MCF 10A (cell line): Measurements from ENCODE around the gene DPM3. TPM values are rescaled to one million over a fixed set of nuclear protein-coding genes. Genes with fewer than 3 reads are reported as not detected.

Experiments
- BruUV-seq: library from RNA; stranded (reverse); fragments of 400-500 nt; replicated peaks from 2 replicates; lab custom pipeline; 2021; lab: Mats Ljungman, UMichigan
- CTCF ChIA-PET: fragments of 300-600 bp; sonication (Branson Sonifier 250); formaldehyde crosslinking; extraction: SDS; loops from one replicate; lab custom pipeline; 2021; ENCODE audit warnings: antibody characterized with exemption, inconsistent platforms; lab: Yijun Ruan, JAX
- POLR2A ChIA-PET: fragments of 300-600, 350-650 bp; sonication (Branson Sonifier 250); formaldehyde crosslinking; extraction: SDS; loops from one replicate; lab custom pipeline; 2020; ENCODE audit warnings: antibody characterized with exemption, inconsistent platforms; lab: Yijun Ruan, JAX
- DNase-seq: peaks from one replicate; pipeline ENCODE4 v3.0.0-alpha.2; 2018; ENCODE audit not compliant: unreplicated experiment
- H3K27ac Mint-ChIP-seq: one replicate; pipeline ENCODE4 v1.8.0; 2022; ENCODE audit warnings: mild to moderate bottlenecking, low read depth, mixed read lengths; ENCODE audit not compliant: unreplicated experiment
- H3K27me3 Mint-ChIP-seq: one replicate; pipeline ENCODE4 v1.8.0; 2022; ENCODE audit warnings: mixed read lengths; ENCODE audit not compliant: insufficient read depth, unreplicated experiment
- H3K36me3 Mint-ChIP-seq: one replicate; pipeline ENCODE4 v1.8.0; 2022; ENCODE audit warnings: mild to moderate bottlenecking, moderate library complexity, mixed read lengths; ENCODE audit not compliant: insufficient read depth, unreplicated experiment
- H3K4me1 Mint-ChIP-seq: one replicate; pipeline ENCODE4 v1.8.0; 2022; ENCODE audit warnings: mixed read lengths; ENCODE audit not compliant: insufficient read depth, unreplicated experiment
- H3K4me3 Mint-ChIP-seq: one replicate; pipeline ENCODE4 v1.8.0; 2022; ENCODE audit warnings: mild to moderate bottlenecking, moderate library complexity, mixed read lengths; ENCODE audit not compliant: unreplicated experiment
- H3K9me3 Mint-ChIP-seq: one replicate; pipeline ENCODE4 v1.8.0; 2022; ENCODE audit warnings: mixed read lengths; ENCODE audit not compliant: unreplicated experiment
- CTCF ChIP-seq: fragments of 200-600 bp; IDR thresholded peaks from one replicate; pipeline ENCODE4 v1.8.0; 2022; ENCODE audit warnings: antibody characterized with exemption, mild to moderate bottlenecking; ENCODE audit not compliant: unreplicated experiment
- intact Hi-C: fragments of 100-400 bp; cut with micrococcal nuclease; formaldehyde crosslinking; loops from 2 replicates; pipeline ENCODE4 v1.14.1; 2022
- total RNA-seq: library from RNA; stranded (reverse); gene quantifications from 2 replicates; pipeline ENCODE4 v1.2.3, GENCODE V29; 2022

Gene DPM3
- total RNA-seq, 1 experiment from 2014 or later, result 86.4 TPM

GRCh38 chr1:155182052-155182550, 41.8 kb upstream of the DPM3 start:
- no peak for TF ChIP-seq CTCF
- ChIA-PET CTCF (interaction anchor here (0.6 to 1.7 kb wide), 3 partner anchors 10 to 40 kb away, joined by 3 to 6 read pairs (median 3); partner anchors contain the start of gene KRTCAP2), POLR2A (interaction anchor here (1.0 to 15.7 kb wide), 3 partner anchors 10 to 48 kb away, joined by 3 to 215 read pairs (median 4); partner anchors contain the start of gene KRTCAP2)
- H3K36me3 Mint-ChIP-seq, result peaks cover 18% of the 10 kb centered on the region
- no TSS peak for BruUV-seq
- no peak for DNase-seq
- H3K9me3 Mint-ChIP-seq, result no peaks in the 10 kb centered on the region
- no peak overlapping the region for H3K27ac Mint-ChIP-seq
- peaks cover 18% of the 10 kb centered on the region for H3K4me1 Mint-ChIP-seq
- intact Hi-C loops, result no loop called here
- no peaks in the 10 kb centered on the region for H3K27me3 Mint-ChIP-seq
- no peak overlapping the region for H3K4me3 Mint-ChIP-seq

GRCh38 chr1:155181371-155182051, 41.2 kb upstream of the DPM3 start:
- intact Hi-C loops, result no loop called here
- ChIA-PET POLR2A (interaction anchor here (1.1 to 15.7 kb wide), 2 partner anchors 13 to 25 kb away, joined by 3 to 215 read pairs; no protein-coding TSS in a partner anchor), CTCF (interaction anchor here (0.6 to 2.4 kb wide), 5 partner anchors 9 to 90 kb away, joined by 3 to 16 read pairs (median 4); partner anchors contain the start of gene KRTCAP2)
- no TSS peak for BruUV-seq
- H3K36me3 Mint-ChIP-seq, result peaks cover 12% of the 10 kb centered on the region
- peaks cover 19% of the 10 kb centered on the region for H3K4me1 Mint-ChIP-seq
- no peak overlapping the region for H3K4me3 Mint-ChIP-seq
- no peak for TF ChIP-seq CTCF
- no peaks in the 10 kb centered on the region for H3K27me3 Mint-ChIP-seq
- H3K27ac Mint-ChIP-seq, result no peak overlapping the region
- no peaks in the 10 kb centered on the region for H3K9me3 Mint-ChIP-seq
- DNase-seq, result no peak

- H3K36me3 Mint-ChIP-seq, result peaks cover 5% of the 10 kb centered on the region
- H3K9me3 Mint-ChIP-seq, result no peaks in the 10 kb centered on the region
- ChIA-PET CTCF (interaction anchor here (1.0 to 2.4 kb wide), 6 partner anchors 13 to 88 kb away, joined by 3 to 16 read pairs (median 3); no protein-coding TSS in a partner anchor), POLR2A (interaction anchor here (0.7 to 15.7 kb wide), 2 partner anchors 15 to 144 kb away, joined by 4 to 215 read pairs; no protein-coding TSS in a partner anchor)
- DNase-seq, result no peak
- H3K4me1 Mint-ChIP-seq, result peaks cover 19% of the 10 kb centered on the region
- H3K27me3 Mint-ChIP-seq, result no peaks in the 10 kb centered on the region
- intact Hi-C loops, result loop anchor here (5.0 kb wide), 1 partner anchor 413 kb away; no protein-coding TSS in a partner anchor
- H3K27ac Mint-ChIP-seq, result no peak overlapping the region
- no peak overlapping the region for H3K4me3 Mint-ChIP-seq
- BruUV-seq, result no TSS peak
- TF ChIP-seq CTCF, result no peak
These were observed 39.0 kb upstream of the DPM3 start for GRCh38 chr1:155179112-155180031.
